Loucy (cell line): ENCODE measurements around the gene C4BPB.

Experiments
- H2AFZ ChIP-seq: fragments of 200-600 bp; sonication (generic); 2 replicates; pipeline ENCODE4 v1.6.0; 2016; ENCODE audit warnings: antibody characterized with exemption, mild to moderate bottlenecking, low read length, moderate library complexity
- H3F3A ChIP-seq: fragments of 200-600 bp; 2 replicates; pipeline ENCODE4 v1.6.0; 2016; ENCODE audit warnings: antibody characterized with exemption, low read depth, mild to moderate bottlenecking
- H3K27me3 ChIP-seq: fragments of 200-600 bp; sonication (generic); 2 replicates; pipeline ENCODE4 v1.6.1; 2014; ENCODE audit warnings: low read length, mild to moderate bottlenecking; ENCODE audit not compliant: insufficient read depth, poor library complexity, severe bottlenecking
- H3K36me3 ChIP-seq: fragments of 200-600 bp; sonication (generic); 2 replicates; pipeline ENCODE4 v1.6.1; 2016; ENCODE audit warnings: low read length; ENCODE audit not compliant: insufficient read depth
- H3K4me1 ChIP-seq: fragments of 200-600 bp; sonication (generic); 2 replicates; pipeline ENCODE4 v1.5.1; 2014; ENCODE audit warnings: low read length, mild to moderate bottlenecking; ENCODE audit not compliant: insufficient read depth, poor library complexity, severe bottlenecking
- H3K4me2 ChIP-seq: fragments of 200-600 bp; sonication (generic); 2 replicates; pipeline ENCODE4 v1.6.0; 2014; ENCODE audit warnings: antibody characterized with exemption, low read length, low read depth, mild to moderate bottlenecking; ENCODE audit not compliant: poor library complexity, severe bottlenecking
- H3K4me3 ChIP-seq: fragments of 200-600 bp; sonication (generic); 2 replicates; pipeline ENCODE4 v1.5.1; 2014; ENCODE audit warnings: low read length, mild to moderate bottlenecking, mixed read lengths; ENCODE audit not compliant: poor library complexity, severe bottlenecking
- H3K79me2 ChIP-seq: fragments of 200-600 bp; sonication (generic); 2 replicates; pipeline ENCODE4 v1.6.1; 2014; ENCODE audit warnings: low read length; ENCODE audit not compliant: insufficient read depth
- H3K9ac ChIP-seq: fragments of 200-600 bp; sonication (generic); 2 replicates; pipeline ENCODE4 v1.6.0; 2014; ENCODE audit warnings: mild to moderate bottlenecking, low read depth, low read length, moderate library complexity; ENCODE audit not compliant: poor library complexity, severe bottlenecking
- H3K9me2 ChIP-seq: fragments of 200-600 bp; sonication (generic); replicated peaks from 2 replicates; pipeline ENCODE4 v1.6.1; 2016; ENCODE audit warnings: low read depth, low read length, mixed read lengths
- H3K9me3 ChIP-seq: fragments of 200-600 bp; sonication (generic); 2 replicates; pipeline ENCODE4 v1.6.1; 2014; ENCODE audit warnings: mild to moderate bottlenecking, antibody characterized with exemption, low read length, low read depth; ENCODE audit not compliant: insufficient read depth
- H4K20me1 ChIP-seq: fragments of 200-600 bp; sonication (generic); 2 replicates; pipeline ENCODE4 v1.6.0; 2014; ENCODE audit warnings: antibody characterized with exemption, low read length, mild to moderate bottlenecking; ENCODE audit not compliant: insufficient read depth, poor library complexity, severe bottlenecking
- CTCF ChIP-seq: fragments of 200-600 bp; sonication (generic); conservative IDR thresholded peaks from 2 replicates; pipeline ENCODE4 v1.5.1; 2014; ENCODE audit warnings: mild to moderate bottlenecking, antibody characterized with exemption, low read length
- EZH2phosphoT487 ChIP-seq: fragments of 200-600 bp; IDR thresholded peaks from 2 replicates; pipeline ENCODE4 v1.6.1; 2018; ENCODE audit warnings: antibody characterized with exemption, mild to moderate bottlenecking, moderate library complexity, borderline replicate concordance

C4BPB gene

GRCh38 chr1:207134581-207134980, 45.9 kb downstream of the C4BPB start:
- Histone ChIP-seq H3K4me3 (no peak overlapping the region), H3K36me3 (no peaks in the 10 kb centered on the region), H3K9me2 (no peaks in the 10 kb centered on the region), H2AFZ (no peak overlapping the region), H3K79me2 (no peaks in the 10 kb centered on the region), H3K9me3 (no peaks in the 10 kb centered on the region), H3K4me2 (no peak overlapping the region), H4K20me1 (no peaks in the 10 kb centered on the region), H3K4me1 (no peaks in the 10 kb centered on the region), H3K9ac (no peak overlapping the region), H3F3A (no peaks in the 10 kb centered on the region), H3K27me3 (no peaks in the 10 kb centered on the region)
- no peak for TF ChIP-seq EZH2phosphoT487
- TF ChIP-seq CTCF, result no peak

- Histone ChIP-seq H3K4me3 (no peak overlapping the region), H3K9me2 (no peaks in the 10 kb centered on the region), H3K9ac (no peak overlapping the region), H3K4me2 (no peak overlapping the region), H3K9me3 (no peaks in the 10 kb centered on the region), H3K36me3 (no peaks in the 10 kb centered on the region), H3K27me3 (no peaks in the 10 kb centered on the region), H3K79me2 (no peaks in the 10 kb centered on the region), H3F3A (no peaks in the 10 kb centered on the region), H2AFZ (no peak overlapping the region), H3K4me1 (no peaks in the 10 kb centered on the region), H4K20me1 (no peaks in the 10 kb centered on the region)
- TF ChIP-seq CTCF (no peak), EZH2phosphoT487 (no peak)
Measured at GRCh38 chr1:207139616-207140015, 51.0 kb downstream of the C4BPB start.

GRCh38 chr1:207140536-207140935, 51.9 kb downstream of the C4BPB start:
- H3K36me3 ChIP-seq, result no peaks in the 10 kb centered on the region
- no peaks in the 10 kb centered on the region for H3K27me3 ChIP-seq
- H3K9me3 ChIP-seq, result no peaks in the 10 kb centered on the region
- H3K9ac ChIP-seq, result no peak overlapping the region
- H3F3A ChIP-seq, result no peaks in the 10 kb centered on the region
- no peaks in the 10 kb centered on the region for H3K4me1 ChIP-seq
- H3K9me2 ChIP-seq, result no peaks in the 10 kb centered on the region
- TF ChIP-seq CTCF (no peak), EZH2phosphoT487 (no peak)
- H3K4me3 ChIP-seq, result no peak overlapping the region
- H2AFZ ChIP-seq, result no peak overlapping the region
- H3K4me2 ChIP-seq, result no peak overlapping the region
- no peaks in the 10 kb centered on the region for H4K20me1 ChIP-seq
- H3K79me2 ChIP-seq, result no peaks in the 10 kb centered on the region
